H1 (cell line): ENCODE measurements around the gene AFF1. TPM values are rescaled to one million over a fixed set of nuclear protein-coding genes. Genes with fewer than 3 reads are reported as not detected.

ENCODE experiments used
- CTCF ChIA-PET: fragments of 300-600 bp; sonication (Branson Sonifier 250); formaldehyde crosslinking; loops from one replicate; lab custom pipeline; 2021; ENCODE audit not compliant: partially characterized antibody; lab: Charles Lee
- POLR2A ChIA-PET: fragments of 300-600 bp; sonication (Branson Sonifier 250); formaldehyde crosslinking; loops from one replicate; lab custom pipeline; 2021; ENCODE audit warnings: inconsistent platforms; ENCODE audit not compliant: partially characterized antibody; lab: Charles Lee
- DNase-seq, 2 experiments: peaks; one replicate each; pipeline versions ENCODE4 v3.0.0 to v3.0.0-alpha.2; 2010 to 2022; ENCODE audit warnings: low spot score in 2 of 2, low read depth in 1 of 2, mixed read lengths in 1 of 2
- FAIRE-seq: peaks from 2 replicates; lab custom pipeline; 2011; peaks lifted over from hg19 to GRCh38; lab: Jason Lieb, UNC
- H2AFZ ChIP-seq: 2 replicates; pipeline ENCODE4 v1.8.1; 2012; ENCODE audit warnings: low read length, inconsistent platforms
- H2AK5ac ChIP-seq: 2 replicates; pipeline ENCODE4 v1.6.1; 2013; ENCODE audit warnings: low read depth, low read length
- H2BK120ac ChIP-seq: replicated peaks from 2 replicates; pipeline ENCODE3; 2013; ENCODE audit warnings: low read depth, low read length, inconsistent platforms
- H2BK12ac ChIP-seq: 2 replicates; pipeline ENCODE4 v1.6.1; 2013; ENCODE audit warnings: low read depth, low read length
- H2BK15ac ChIP-seq: 2 replicates; pipeline ENCODE4 v1.6.1; 2013; ENCODE audit warnings: low read length
- H2BK20ac ChIP-seq: 2 replicates; pipeline ENCODE4 v1.6.1; 2013; ENCODE audit warnings: low read length
- H2BK5ac ChIP-seq: 2 replicates; pipeline ENCODE4 v1.6.1; 2013; ENCODE audit warnings: low read depth, low read length
- H3K14ac ChIP-seq: 2 replicates; pipeline ENCODE4 v1.6.1; 2013; ENCODE audit warnings: inconsistent platforms; ENCODE audit not compliant: insufficient read length
- H3K18ac ChIP-seq: 2 replicates; pipeline ENCODE4 v1.6.1; 2013; ENCODE audit warnings: low read length; ENCODE audit errors: extremely low read depth
- H3K23ac ChIP-seq: 2 replicates; pipeline ENCODE4 v1.6.1; 2013; ENCODE audit warnings: inconsistent platforms; ENCODE audit not compliant: insufficient read length
- H3K23me2 ChIP-seq: 2 replicates; pipeline ENCODE4 v1.6.1; 2013; ENCODE audit warnings: low read depth, low read length
- H3K27ac ChIP-seq: 2 replicates; pipeline ENCODE4 v1.6.1; 2011; ENCODE audit warnings: low read depth, low read length, inconsistent platforms
- H3K27me3 ChIP-seq, 4 experiments: replicated peaks in 1 of 4; 1 replicate in 1 of 4; 2 replicates in 3 of 4; pipeline versions ENCODE4 v1.6.1 to v1.8.1; 2011 to 2013; ENCODE audit warnings: low read length in 3 of 4, mild to moderate bottlenecking in 3 of 4, inconsistent platforms in 2 of 4, mixed read lengths in 2 of 4, moderate library complexity in 1 of 4; ENCODE audit not compliant: control insufficient read depth in 3 of 4, insufficient read depth in 3 of 4; ENCODE audit errors: extremely low read depth in 1 of 4
- H3K36me3 ChIP-seq, 4 experiments: 2 replicates each; pipeline versions ENCODE4 v1.6.1 to v1.8.1; 2011 to 2013; ENCODE audit warnings: mild to moderate bottlenecking in 4 of 4, low read length in 3 of 4, moderate library complexity in 2 of 4, control low read depth in 1 of 4, inconsistent platforms in 1 of 4; ENCODE audit not compliant: insufficient read depth in 4 of 4, control insufficient read depth in 2 of 4
- H3K4ac ChIP-seq: replicated peaks from 2 replicates; pipeline ENCODE3; 2013; ENCODE audit warnings: low read length, low read depth, mixed read lengths, inconsistent platforms; ENCODE audit not compliant: insufficient read length
- H3K4me1 ChIP-seq, 4 experiments: replicated peaks in 1 of 4; 1 replicate in 1 of 4; 2 replicates in 3 of 4; pipeline versions ENCODE4 v1.6.1 to v1.8.1; 2011 to 2013; ENCODE audit warnings: low read length in 3 of 4, inconsistent platforms in 2 of 4, mixed read lengths in 1 of 4; ENCODE audit not compliant: insufficient read depth in 4 of 4, control insufficient read depth in 3 of 4
- H3K4me2 ChIP-seq, 2 experiments: 2 replicates each; pipeline versions ENCODE4 v1.6.1 to v1.8.1; 2011 to 2013; ENCODE audit warnings: low read depth in 2 of 2, low read length in 2 of 2, control low read depth in 1 of 2, inconsistent platforms in 1 of 2, mild to moderate bottlenecking in 1 of 2; ENCODE audit not compliant: insufficient read depth in 1 of 2
- H3K4me3 ChIP-seq, 4 experiments: fragments of 200-600, 300-600 bp in 1 of 4; sonication (generic), shearing (Covaris generic), sonication (Bioruptor Twin) in 1 of 4; 2 replicates each; pipeline versions ENCODE4 v1.5.1 to v1.8.1; 2011 to 2016; ENCODE audit warnings: low read length in 4 of 4, low read depth in 3 of 4, control low read depth in 2 of 4, inconsistent platforms in 2 of 4, mild to moderate bottlenecking in 2 of 4, mixed read lengths in 1 of 4, moderate library complexity in 1 of 4; ENCODE audit not compliant: insufficient read depth in 2 of 4; ENCODE audit errors: extremely low read depth in 1 of 4
- H3K56ac ChIP-seq: replicated peaks from 2 replicates; pipeline ENCODE3; 2013; ENCODE audit warnings: low read depth, mild to moderate bottlenecking, mixed read lengths, low read length, inconsistent platforms; ENCODE audit not compliant: insufficient read length
- H3K79me1 ChIP-seq: 2 replicates; pipeline ENCODE4 v1.6.1; 2013; ENCODE audit warnings: low read depth, low read length, control low read depth
- H3K79me2 ChIP-seq, 2 experiments: 2 replicates each; pipeline versions ENCODE4 v1.6.1 to v1.8.1; 2012 to 2013; ENCODE audit warnings: low read length in 2 of 2, mild to moderate bottlenecking in 2 of 2, inconsistent platforms in 1 of 2; ENCODE audit not compliant: insufficient read depth in 2 of 2, control insufficient read depth in 1 of 2
- H3K9ac ChIP-seq, 4 experiments: replicated peaks in 1 of 4; 1 replicate in 1 of 4; 2 replicates in 3 of 4; pipeline versions ENCODE4 v1.6.1 to v1.8.1; 2011 to 2013; ENCODE audit warnings: low read depth in 3 of 4, low read length in 3 of 4, control low read depth in 2 of 4, mild to moderate bottlenecking in 2 of 4, moderate library complexity in 2 of 4, inconsistent platforms in 1 of 4; ENCODE audit errors: extremely low read depth in 1 of 4
- H3K9me3 ChIP-seq, 2 experiments: 2 replicates each; pipeline versions ENCODE4 v1.6.1 to v1.8.1; 2012 to 2013; ENCODE audit warnings: mild to moderate bottlenecking in 2 of 2, moderate library complexity in 2 of 2, control low read depth in 1 of 2, inconsistent platforms in 1 of 2, low read depth in 1 of 2, low read length in 1 of 2, mixed read lengths in 1 of 2; ENCODE audit not compliant: insufficient read depth in 2 of 2
- H4K20me1 ChIP-seq, 2 experiments: replicated peaks in 1 of 2; 2 replicates each; pipeline versions ENCODE3 to v1.8.1; 2011 to 2013; ENCODE audit warnings: inconsistent platforms in 2 of 2, low read length in 2 of 2, mild to moderate bottlenecking in 1 of 2; ENCODE audit not compliant: insufficient read depth in 2 of 2, control insufficient read depth in 1 of 2
- H4K5ac ChIP-seq: 2 replicates; pipeline ENCODE4 v1.6.1; 2013; ENCODE audit warnings: low read length, low read depth, mixed read lengths, inconsistent platforms; ENCODE audit not compliant: insufficient read length
- H4K8ac ChIP-seq: 2 replicates; pipeline ENCODE4 v1.8.0; 2013; ENCODE audit warnings: mild to moderate bottlenecking, moderate library complexity, low read length, inconsistent platforms; ENCODE audit not compliant: insufficient read depth; ENCODE audit errors: extremely low read depth
- H4K91ac ChIP-seq: replicated peaks from 2 replicates; pipeline ENCODE3; 2013; ENCODE audit warnings: low read length, mixed read lengths, inconsistent platforms; ENCODE audit not compliant: insufficient read length
- ASH2L ChIP-seq: fragments of 200-600, 300-600 bp; sonication (generic); IDR thresholded peaks from one replicate; pipeline ENCODE4 v1.7.1; 2017; ENCODE audit warnings: low read length
- BACH1 ChIP-seq: IDR thresholded peaks from 2 replicates; pipeline ENCODE4 v1.6.1; 2012; ENCODE audit warnings: low read length, improper control_type of control experiment
- CREB1 ChIP-seq: IDR thresholded peaks from 2 replicates; pipeline ENCODE4 v1.6.1; 2012; ENCODE audit warnings: inconsistent platforms
- E2F6 ChIP-seq: IDR thresholded peaks from 2 replicates; pipeline ENCODE4 v1.6.1; 2012; ENCODE audit warnings: inconsistent platforms
- EZH2 ChIP-seq: fragments of 200-600 bp; sonication (generic); IDR thresholded peaks from 2 replicates; pipeline ENCODE4 v1.7.1; 2012; ENCODE audit warnings: low read depth, mild to moderate bottlenecking, moderate library complexity, low read length, inconsistent platforms; ENCODE audit not compliant: severe bottlenecking
- MAX ChIP-seq: IDR thresholded peaks from 2 replicates; pipeline ENCODE4 v1.6.1; 2012; ENCODE audit warnings: inconsistent platforms
- SP4 ChIP-seq: IDR thresholded peaks from 2 replicates; pipeline ENCODE4 v1.6.1; 2012; ENCODE audit warnings: low read length, inconsistent platforms
- TAF7 ChIP-seq: optimal IDR thresholded peaks from 2 replicates; pipeline ENCODE3; 2011; ENCODE audit warnings: low read depth, mild to moderate bottlenecking, inconsistent platforms, low read length, moderate library complexity, borderline replicate concordance
- YY1 ChIP-seq: IDR thresholded peaks from 2 replicates; pipeline ENCODE4 v1.6.1; 2011; ENCODE audit warnings: low read depth, mild to moderate bottlenecking, low read length
- WGBS, 2 experiments: shearing (Covaris generic) in 1 of 2; methylation state at CpG; one replicate each; pipeline versions ENCODE4 v1.1.6 to v1.1.7; 2013 to 2015; ENCODE audit warnings: low lambda C conversion rate in 2 of 2, mixed read lengths in 2 of 2, inconsistent platforms in 1 of 2, low coverage in 1 of 2, missing lambda C conversion rate in 1 of 2; ENCODE audit not compliant: insufficient replicate concordance in 2 of 2, insufficient coverage in 1 of 2, insufficient read length in 1 of 2; ENCODE audit errors: extremely low coverage in 1 of 2, missing lambda C conversion rate in 1 of 2; 5-methylcytosine and 5-hydroxymethylcytosine counted together
- polyA plus RNA-seq, 7 experiments: library from polyadenylated mRNA; depleted of rRNA in 3 of 7; stranded (reverse) in 5 of 7; unstranded in 2 of 7; fragments of >200 nt in 5 of 7; fragments of 200-250 nt in 2 of 7; gene quantifications; 1 replicate in 5 of 7; 2 replicates in 1 of 7; 4 replicates in 1 of 7; pipeline versions ENCODE4 v1.2.1 to v1.2.3, GENCODE V29; 2011 to 2013; ENCODE audit warnings: missing spikeins in 2 of 7, mixed read lengths in 2 of 7
- total RNA-seq: library from RNA; stranded (reverse); fragmentation: NEBNext Ultra II Directional; extraction: Animal tissue kit (Norgen Biotek cat#: 25700); gene quantifications from 2 replicates; pipeline ENCODE4 v1.2.1, GENCODE V29; 2021

Gene AFF1
- total and polyA plus RNA-seq, 2 of the 8 experiments (the other 6 are each of a cell fraction or from before 2014, with no cell fraction given), result 14.8 to 85.5 TPM

GRCh38 chr4:87151730-87152129 lies 216.9 kb downstream of the AFF1 start:
- no peak overlapping the region for H3K56ac ChIP-seq
- H2AK5ac ChIP-seq, result no peak overlapping the region
- H4K20me1 ChIP-seq, result no peaks in the 10 kb centered on the region
- H3K4me3 ChIP-seq, result no peak overlapping the region
- ChIA-PET POLR2A (no interaction called here), CTCF (interaction anchor here (0.7 to 3.5 kb wide), 27 partner anchors 9 to 241 kb away, joined by 3 to 40 read pairs (median 5); partner anchors contain the start of gene KLHL8)
- no peaks in the 10 kb centered on the region for H3K79me2 ChIP-seq
- no peak overlapping the region for H4K5ac ChIP-seq
- H3K18ac ChIP-seq, result no peak overlapping the region
- no peak overlapping the region for H2AFZ ChIP-seq
- H3K4ac ChIP-seq, result no peak overlapping the region
- no peak overlapping the region for H2BK15ac ChIP-seq
- WGBS, 2 experiments, result 92% methylated on average over 1 of the region's 1 CpG; no CpG with 5 or more reads in 1 of the 2 experiments
- no peak overlapping the region for H3K23ac ChIP-seq
- FAIRE-seq, result no peak
- no peaks in the 10 kb centered on the region for H3K79me1 ChIP-seq
- no peak for DNase-seq
- peaks cover 0 to 3% (median 1%) of the 10 kb centered on the region in 4 experiments; a peak in 2 of 7 replicates for H3K4me1 ChIP-seq
- TF ChIP-seq CREB1, result no peak
- no peak for TF ChIP-seq BACH1
- no peak for TF ChIP-seq E2F6
- TF ChIP-seq YY1, result no peak
- TF ChIP-seq EZH2, result no peak
- TF ChIP-seq TAF7, result no peak
- no peak for TF ChIP-seq ASH2L
- TF ChIP-seq SP4, result no peak
- TF ChIP-seq MAX, result no peak
- no peak overlapping the region for H2BK5ac ChIP-seq
- no peaks in the 10 kb centered on the region for H3K27me3 ChIP-seq
- no peak overlapping the region for H2BK120ac ChIP-seq
- H3K14ac ChIP-seq, result no peak overlapping the region
- H2BK12ac ChIP-seq, result no peak overlapping the region
- no peak overlapping the region for H4K91ac ChIP-seq
- H3K4me2 ChIP-seq, result no peak overlapping the region
- no peak overlapping the region for H2BK20ac ChIP-seq
- no peak overlapping the region for H3K9ac ChIP-seq
- H3K27ac ChIP-seq, result no peak overlapping the region
- no peaks in the 10 kb centered on the region for H3K23me2 ChIP-seq
- H4K8ac ChIP-seq, result no peak overlapping the region
- no peaks in the 10 kb centered on the region for H3K9me3 ChIP-seq
- no peaks in the 10 kb centered on the region for H3K36me3 ChIP-seq
